HG03025 (cell line): Measurements from ENCODE around the gene PPARA.
A peak's percentile ranks its signal among the peaks of the same experiment; 100 is the strongest.

ENCODE experiments used
- ATAC-seq: cut with Tn5 transposase; IDR thresholded peaks from one replicate; pipeline ENCODE4 v1.9.1; 2021; ENCODE audit warnings: mild to moderate bottlenecking, moderate library complexity; ENCODE audit not compliant: unreplicated experiment, low FRiP score

The PPARA gene

GRCh38 chr22:46140989-46141928, 9.1 kb upstream of the PPARA start:
- ATAC-seq, result no peak

- no peak for ATAC-seq
Observed at GRCh38 chr22:46142548-46143490, 7.5 kb upstream of the PPARA start.

- no peak for ATAC-seq
Observed at GRCh38 chr22:46143491-46144147, 6.7 kb upstream of the PPARA start.

DNA sequence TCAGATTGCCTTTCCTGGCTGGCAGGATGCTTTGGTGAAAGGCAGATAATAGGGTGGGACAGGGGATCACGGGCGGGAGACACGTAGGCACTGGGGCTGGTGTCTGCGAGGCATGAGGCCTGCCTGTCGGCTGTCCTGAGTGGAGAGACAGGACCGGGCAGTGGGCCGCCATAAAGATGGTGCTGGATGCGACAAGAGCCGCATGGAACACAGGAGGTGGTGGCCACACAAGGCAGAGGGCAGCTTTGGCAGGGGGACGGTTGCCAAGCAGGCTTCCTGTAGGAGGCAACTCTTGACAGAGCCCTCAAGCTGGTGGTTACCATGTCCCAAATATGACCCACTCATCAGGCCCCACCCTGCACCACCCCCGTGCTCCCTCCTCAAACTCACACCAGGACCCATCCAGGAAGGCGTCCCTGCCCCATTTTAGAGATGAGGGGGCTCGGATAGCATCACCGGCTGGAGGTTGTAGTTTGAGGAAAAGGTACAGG, 4.9 kb upstream of the PPARA start:
- no peak for ATAC-seq

- ATAC-seq, result no peak
Observed at GRCh38 chr22:46145896-46146295, 4.4 kb upstream of the PPARA start.

GRCh38 chr22:46146329-46146728, 4.0 kb upstream of the PPARA start:
- no peak for ATAC-seq

DNA sequence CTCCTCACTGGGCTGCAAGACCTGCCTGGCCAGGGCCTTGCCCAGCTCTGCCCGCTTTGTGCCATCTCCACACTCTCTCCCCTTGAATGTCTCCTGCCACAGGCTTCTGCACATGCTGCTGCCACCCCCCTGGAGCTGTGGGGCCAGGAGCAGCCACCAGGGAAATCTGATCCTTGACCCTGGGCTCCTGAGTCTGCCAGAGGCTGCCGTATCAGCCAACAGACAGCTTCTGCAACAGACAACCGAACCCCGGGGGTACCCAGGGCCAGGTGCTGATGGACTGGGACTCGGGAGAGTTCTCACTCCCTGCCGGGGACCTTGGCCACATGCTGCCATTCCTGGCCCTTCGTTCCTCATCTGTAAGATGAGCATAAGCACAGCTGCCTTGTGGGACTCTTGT, 3.3 kb upstream of the PPARA start:
- no peak for ATAC-seq

DNA sequence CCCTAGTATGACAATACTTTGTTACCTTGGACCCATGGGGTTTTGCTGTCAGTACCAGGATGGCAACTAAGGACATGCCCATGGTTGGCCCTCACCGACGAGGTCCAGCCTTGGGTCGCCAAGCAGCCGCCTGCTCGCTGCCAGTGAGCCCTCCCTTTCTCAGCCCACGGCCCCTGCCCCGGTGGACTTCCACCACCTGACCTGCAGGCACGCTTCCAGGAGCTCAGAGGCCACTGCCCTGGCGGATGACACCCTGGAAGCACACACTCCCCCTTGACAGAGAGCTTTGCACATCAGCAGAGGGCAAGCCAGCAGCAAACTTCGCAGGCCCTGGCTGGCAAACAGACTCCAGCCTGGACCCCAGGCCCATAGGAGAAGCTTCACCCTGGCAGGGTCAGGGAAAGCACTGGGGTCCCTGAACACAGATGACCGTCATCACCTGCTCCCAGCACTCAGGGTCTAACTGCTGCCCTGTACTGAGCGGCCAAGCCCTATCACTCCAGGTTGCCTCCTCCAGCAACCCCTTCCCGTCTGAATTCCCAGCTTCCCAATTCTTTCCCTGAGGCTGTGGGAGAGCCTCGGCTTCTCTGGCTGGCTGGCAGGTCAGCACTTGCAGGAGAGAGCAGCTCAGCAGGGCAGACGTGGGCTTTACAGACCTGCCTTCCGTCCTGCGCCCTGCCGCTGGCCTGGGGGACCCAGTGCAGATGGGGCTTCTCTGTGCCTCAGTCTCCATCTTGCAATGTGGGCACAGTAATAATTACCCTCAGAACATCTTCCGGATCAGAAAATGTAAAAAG, 2.7 kb upstream of the PPARA start:
- no peak for ATAC-seq

DNA sequence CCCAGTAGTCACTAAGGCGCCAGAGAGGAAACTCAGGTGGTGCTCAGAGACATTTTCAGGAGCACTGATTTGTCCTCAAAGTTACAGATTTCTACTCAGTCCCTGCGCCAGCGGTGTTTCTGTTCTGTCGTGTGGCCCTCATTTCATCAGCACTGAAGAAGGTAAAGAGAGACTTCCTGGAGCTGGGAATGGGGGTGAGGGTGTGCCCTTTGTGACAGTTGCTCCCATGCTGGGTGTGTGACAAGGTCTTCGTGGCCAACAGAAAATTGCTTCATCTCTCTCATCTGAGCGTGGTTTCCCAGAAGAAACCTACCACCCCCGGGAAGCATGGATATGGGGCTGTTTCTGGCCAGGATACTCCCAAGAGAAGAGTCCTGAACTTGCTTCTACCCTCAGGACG, 2.0 kb upstream of the PPARA start:
- ATAC-seq, result no peak

DNA sequence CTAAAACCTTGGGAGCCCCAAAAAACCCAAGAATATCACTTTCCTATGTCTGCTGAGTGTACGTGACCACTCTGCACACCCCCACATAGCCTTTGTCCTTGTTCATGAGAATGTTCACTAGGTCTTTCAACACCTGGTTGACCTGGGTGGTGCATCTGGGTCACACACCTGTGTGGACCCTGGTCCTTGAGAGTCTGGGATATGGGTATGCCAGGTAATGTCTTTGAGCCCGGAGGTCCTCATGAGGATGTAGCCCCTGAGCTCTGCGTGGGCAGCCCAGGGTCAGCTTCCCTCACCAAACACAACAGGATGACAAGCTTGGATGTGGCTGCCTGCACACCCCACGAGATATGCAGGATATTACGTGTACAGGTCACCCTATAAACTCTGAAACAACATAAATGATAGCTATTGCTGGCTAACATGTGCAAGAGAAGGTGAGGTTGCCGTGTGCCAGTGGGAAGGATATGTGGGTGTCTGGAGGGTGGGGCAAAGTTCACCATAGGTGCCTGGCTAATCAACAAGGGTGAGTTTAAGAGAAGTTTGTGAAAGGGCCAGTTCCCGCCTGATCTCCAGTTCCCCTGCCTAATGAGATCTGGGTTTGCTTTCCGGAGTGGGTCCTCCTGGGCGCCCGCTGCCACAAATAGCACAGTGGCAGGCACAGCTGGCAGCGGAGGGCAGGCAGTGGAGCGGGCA, 1.4 kb upstream of the PPARA start:
- ATAC-seq, result no peak

DNA sequence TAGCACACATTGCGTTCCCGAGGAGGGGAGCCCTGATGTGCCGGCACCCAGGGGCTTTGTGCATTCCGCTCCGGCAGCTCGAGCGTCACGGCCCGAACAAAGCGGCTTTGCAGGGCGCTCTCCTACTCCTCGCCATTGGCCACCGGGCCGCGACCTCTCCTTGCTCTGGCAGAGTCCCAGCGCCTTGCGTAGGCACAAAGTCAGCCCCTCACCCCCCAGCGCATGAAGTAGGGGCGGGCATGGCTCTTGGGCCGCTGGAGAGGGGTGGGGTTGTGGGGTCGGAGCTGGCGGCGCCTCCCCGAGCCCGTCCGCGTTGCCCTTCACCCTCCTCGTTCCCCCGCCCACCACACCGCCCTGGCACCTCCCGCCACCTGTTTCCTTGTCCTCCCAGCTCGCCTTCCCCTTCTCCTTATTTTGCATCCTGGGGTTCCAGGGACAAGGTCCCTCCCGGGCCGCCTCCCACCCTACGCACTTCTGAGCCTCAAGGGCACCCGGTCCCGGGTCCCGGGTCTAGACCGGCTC, 753 bp upstream of the PPARA start:
- no peak for ATAC-seq

DNA sequence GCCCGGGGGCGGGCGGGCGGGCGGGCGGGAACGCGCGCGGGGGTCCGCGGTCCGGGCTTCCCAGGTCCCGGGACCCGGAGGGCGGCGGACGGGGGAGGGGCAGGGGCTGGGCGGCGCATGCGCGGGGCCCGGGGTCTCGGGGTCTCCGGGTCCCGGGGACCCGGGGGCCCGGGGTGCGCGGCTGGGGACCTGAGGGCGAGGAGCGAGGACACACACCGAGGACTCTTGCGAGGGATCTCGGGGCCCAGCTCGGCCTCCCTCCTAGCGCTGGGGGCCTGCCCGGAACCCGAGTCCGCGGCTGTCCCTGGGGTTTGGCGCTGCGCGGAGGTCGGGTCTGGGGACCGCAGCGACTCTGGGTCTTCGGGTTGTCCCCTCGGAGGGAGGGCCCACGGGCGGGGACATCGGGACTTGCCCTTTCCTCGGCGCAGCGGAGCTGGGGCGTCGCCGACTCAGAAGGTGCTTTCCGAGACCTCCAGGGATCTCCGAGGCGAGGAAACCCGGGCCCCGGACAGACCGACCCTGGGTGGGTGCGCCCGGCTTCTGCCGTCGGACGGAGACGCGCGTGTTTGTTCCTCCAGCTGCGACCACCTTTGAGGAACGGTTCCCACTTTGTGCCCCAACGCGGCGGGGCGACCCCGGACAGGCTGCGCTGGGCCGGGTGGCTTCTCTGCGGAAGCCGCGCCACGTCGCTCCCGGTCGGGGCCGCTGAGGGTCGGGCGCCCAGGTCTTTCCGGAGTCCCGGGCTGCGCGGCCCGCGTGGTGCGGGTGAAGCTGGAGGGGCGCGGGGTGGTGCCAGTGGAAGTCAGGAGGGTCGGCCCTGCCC, 540 bp downstream of the PPARA start:
- peak; percentile 27 for ATAC-seq

GRCh38 chr22:46153930-46154329, 3.6 kb downstream of the PPARA start:
- no peak for ATAC-seq

- ATAC-seq, result no peak
Observed at GRCh38 chr22:46156031-46156430, 5.7 kb downstream of the PPARA start.

GRCh38 chr22:46158283-46158682, 8.0 kb downstream of the PPARA start:
- ATAC-seq, result no peak

GRCh38 chr22:46159212-46159611, 8.9 kb downstream of the PPARA start:
- no peak for ATAC-seq

DNA sequence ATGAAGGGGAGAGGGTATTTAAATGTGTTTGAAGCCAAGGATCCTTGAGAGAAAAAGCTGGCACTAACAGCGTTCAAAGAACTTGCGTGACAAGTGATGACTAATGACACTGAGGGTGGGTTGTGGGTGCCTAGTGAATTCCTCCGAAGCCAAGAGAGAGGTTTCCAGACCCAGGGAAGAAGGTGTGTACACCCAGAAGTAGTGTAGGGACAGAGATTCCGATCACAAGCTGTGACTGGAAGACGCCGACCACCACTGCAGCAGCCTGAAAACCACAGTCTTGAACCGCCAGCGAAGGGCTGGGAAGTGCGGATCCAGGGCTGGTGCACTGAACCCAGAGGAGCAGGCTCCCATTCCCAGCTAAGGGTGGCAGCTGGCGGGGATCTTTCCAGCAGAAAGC, 9.5 kb downstream of the PPARA start:
- ATAC-seq, result no peak

DNA sequence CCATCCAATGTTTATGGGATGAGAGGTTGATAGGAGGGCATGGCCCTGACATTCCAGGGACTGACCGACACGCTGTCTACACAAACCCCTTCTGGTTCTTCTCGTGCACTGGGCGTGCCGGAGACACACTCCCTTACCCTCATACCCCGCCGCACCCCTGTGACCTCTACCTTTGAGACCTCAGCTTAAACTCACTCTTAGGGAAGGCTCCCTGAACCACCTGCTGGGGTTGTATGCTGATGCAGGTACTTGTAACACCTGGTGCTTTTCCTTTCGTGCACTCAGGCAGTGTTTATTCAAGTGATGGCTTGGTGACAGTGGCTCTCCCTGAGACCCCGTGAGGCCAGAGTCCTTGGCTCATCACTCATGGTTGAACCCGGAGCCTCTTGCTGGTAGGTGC, 12.0 kb downstream of the PPARA start:
- no peak for ATAC-seq
